WERI-Rb-1 (cell line): ENCODE data around the gene UGT2B7.

Experiments
- DNase-seq: peaks from one replicate; pipeline ENCODE4 v3.0.0-alpha.2; 2020
- H3K27ac ChIP-seq: fragments of 250-450 bp; sonication (Bioruptor Pico); 2 replicates; pipeline ENCODE4 v1.5.1; 2020; ENCODE audit warnings: mild to moderate bottlenecking, moderate library complexity
- H3K27me3 ChIP-seq: fragments of 250-450 bp; sonication (Bioruptor Pico); 2 replicates; pipeline ENCODE4 v1.5.1; 2021; ENCODE audit warnings: mild to moderate bottlenecking, low read depth, moderate library complexity; ENCODE audit not compliant: insufficient read depth, severe bottlenecking
- H3K36me3 ChIP-seq: fragments of 250-450 bp; sonication (Bioruptor Pico); 2 replicates; pipeline ENCODE4 v1.5.1; 2020; ENCODE audit warnings: mild to moderate bottlenecking, moderate library complexity
- H3K4me3 ChIP-seq: 2 replicates; pipeline ENCODE4 v1.5.1; 2011; ENCODE audit warnings: low read depth, mild to moderate bottlenecking, control low read depth, low read length
- H3K9me3 ChIP-seq: fragments of 250-450 bp; sonication (Bioruptor Pico); 2 replicates; pipeline ENCODE4 v1.5.1; 2021; ENCODE audit warnings: mild to moderate bottlenecking, moderate library complexity; ENCODE audit not compliant: severe bottlenecking
- CTCF ChIP-seq: IDR thresholded peaks from 2 replicates; pipeline ENCODE4 v1.5.1; 2011; ENCODE audit warnings: low read depth, mild to moderate bottlenecking, control low read depth, inconsistent platforms, low read length

UGT2B7 gene

GRCh38 chr4:69154021-69154420 is 57.7 kb downstream of the UGT2B7 start:
- Histone ChIP-seq H3K27me3 (no peaks in the 10 kb centered on the region), H3K27ac (no peak overlapping the region), H3K4me3 (no peak overlapping the region), H3K36me3 (no peaks in the 10 kb centered on the region), H3K9me3 (no peaks in the 10 kb centered on the region)
- no peak for DNase-seq
- TF ChIP-seq CTCF: no peak

GRCh38 chr4:69156913-69157312 is 60.6 kb downstream of the UGT2B7 start:
- Histone ChIP-seq H3K27me3 (no peaks in the 10 kb centered on the region), H3K9me3 (no peaks in the 10 kb centered on the region), H3K27ac (no peak overlapping the region), H3K36me3 (no peaks in the 10 kb centered on the region), H3K4me3 (no peak overlapping the region)
- peak; percentile 48 for TF ChIP-seq CTCF
- peak; percentile 21 for DNase-seq
